ENCODE results near the gene EIF5A2. TPM values are rescaled to one million over a fixed set of nuclear protein-coding genes. Genes with fewer than 3 reads are reported as not detected.
"Not testable (repeated sequence)": the region's sequence is repeated elsewhere in the genome, so short reads cannot be mapped to it uniquely, and the experiment has no call there.

The EIF5A2 gene
- total RNA-seq, 2 experiments from 2014 or later: 5.7 to 8.7 TPM

DNA sequence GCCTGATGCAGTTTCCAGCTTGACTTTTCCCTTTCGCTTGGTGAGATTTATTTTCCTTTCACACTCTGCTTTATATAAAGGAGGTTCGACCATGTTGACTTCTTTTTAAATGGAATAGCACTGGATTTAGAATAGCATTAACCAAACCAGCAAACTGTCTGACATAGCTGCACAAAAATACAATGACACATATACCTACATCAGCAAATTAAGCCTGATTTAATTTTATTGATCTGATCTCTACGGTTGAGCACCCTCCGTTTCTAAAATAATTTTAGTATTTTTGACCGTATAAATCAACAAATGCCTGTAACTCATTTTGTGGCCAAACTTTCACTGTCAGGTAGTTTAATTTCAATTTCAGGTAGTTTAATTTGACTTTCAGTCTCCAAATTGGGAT, 5.8 kb upstream of the EIF5A2 start:
- Mint-ChIP-seq H3K36me3 (peaks cover 6% of the 10 kb centered on the region), H3K27ac (no peak overlapping the region), H3K9me3 (peaks cover 38% of the 10 kb centered on the region), H3K4me1 (ENCODE audit: low read depth) (peaks cover 4% of the 10 kb centered on the region), H3K27me3 (no peaks in the 10 kb centered on the region), H3K4me3 (no peak overlapping the region)
- no peak for DNase-seq
- POLR2A ChIA-PET: no interaction called here
- intact Hi-C loops (cut with micrococcal nuclease): no loop called here
- CTCF ChIA-PET: no interaction called here

- CTCF ChIA-PET: no interaction called here
- Mint-ChIP-seq H3K27ac (no peak overlapping the region), H3K9me3 (peaks cover 25% of the 10 kb centered on the region), H3K4me1 (ENCODE audit: low read depth) (peaks cover 16% of the 10 kb centered on the region), H3K4me3 (no peak overlapping the region), H3K27me3 (no peaks in the 10 kb centered on the region), H3K36me3 (no peaks in the 10 kb centered on the region)
- no peak for DNase-seq
- intact Hi-C loops (cut with micrococcal nuclease): no loop called here
- POLR2A ChIA-PET: interaction anchor here (1.5 kb wide), 1 partner anchor 41 kb away, joined by 5 read pairs; the partner anchor contains the start of gene RPL22L1
Observed at GRCh38 chr3:170911051-170911450, 2.6 kb upstream of the EIF5A2 start.

- intact Hi-C loops (cut with micrococcal nuclease): no loop called here
- peaks cover 19% of the 10 kb centered on the region for H3K4me1 Mint-ChIP-seq (ENCODE audit: low read depth)
- CTCF ChIA-PET: no interaction called here
- no peak for DNase-seq
- no peak overlapping the region for H3K27ac Mint-ChIP-seq
- H3K9me3 Mint-ChIP-seq: peaks cover 25% of the 10 kb centered on the region
- H3K36me3 Mint-ChIP-seq: no peaks in the 10 kb centered on the region
- POLR2A ChIA-PET: interaction anchor here (1.5 kb wide), 1 partner anchor 41 kb away, joined by 5 read pairs; the partner anchor contains the start of gene RPL22L1
- H3K27me3 Mint-ChIP-seq: no peaks in the 10 kb centered on the region
- no peak overlapping the region for H3K4me3 Mint-ChIP-seq
Observed at GRCh38 chr3:170910542-170910941, 2.1 kb upstream of the EIF5A2 start.

DNA sequence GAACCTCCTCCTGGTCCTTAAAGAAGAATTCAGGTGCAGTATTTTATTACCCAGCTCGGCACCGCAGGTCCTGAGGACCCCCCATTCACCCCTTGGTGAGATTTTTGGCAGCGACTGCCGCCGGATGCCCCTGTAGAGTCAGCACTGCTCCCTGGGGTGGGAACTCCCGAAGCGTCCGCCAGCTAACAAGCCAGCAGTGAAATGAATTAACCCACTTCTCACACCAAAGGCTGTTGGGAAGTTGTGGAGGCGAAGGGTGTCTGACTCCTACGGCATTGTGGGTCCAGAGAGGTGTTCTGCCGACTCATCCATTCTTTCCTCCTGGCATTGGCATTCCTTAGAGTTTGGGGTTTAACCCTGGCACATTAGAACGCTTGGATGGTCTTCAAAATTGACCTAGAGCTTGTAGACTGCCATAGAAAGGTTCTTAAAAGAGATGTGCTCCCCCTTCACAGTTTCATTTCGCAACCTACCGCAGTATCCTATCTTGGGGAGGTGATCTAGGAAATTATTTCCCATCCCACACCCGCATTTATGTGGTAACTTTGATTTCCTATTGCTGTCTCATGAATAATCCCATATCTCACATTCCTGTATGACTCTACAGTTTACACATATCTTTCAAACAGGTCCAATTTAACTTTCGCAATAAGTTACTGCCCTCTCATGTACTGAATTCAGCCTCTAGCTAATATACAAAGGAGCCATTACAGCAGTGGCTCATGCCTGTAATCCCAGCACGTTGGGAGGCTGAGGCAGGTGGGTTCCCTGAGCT, 879 bp upstream of the EIF5A2 start:
- DNase-seq: no peak
- POLR2A ChIA-PET: interaction anchor here (0.9 to 2.3 kb wide), 2 partner anchors 35 to 40 kb away, joined by 3 to 25 read pairs; partner anchors contain the start of gene RPL22L1
- CTCF ChIA-PET: interaction anchor here (0.7 to 1.4 kb wide), 2 partner anchors 40 to 852 kb away, joined by 3 to 6 read pairs; partner anchors contain the start of gene RPL22L1
- intact Hi-C loops (cut with micrococcal nuclease): loop anchor here (2.0 to 10.0 kb wide), 3 partner anchors 337 to 1137 kb away; partner anchors contain the start of gene MYNN
- Mint-ChIP-seq H3K27ac (peak overlapping the region; percentile 38), H3K27me3 (no peaks in the 10 kb centered on the region), H3K4me3 (no peak overlapping the region), H3K36me3 (no peaks in the 10 kb centered on the region), H3K9me3 (peaks cover 25% of the 10 kb centered on the region), H3K4me1 (ENCODE audit: low read depth) (peaks cover 20% of the 10 kb centered on the region)

DNA sequence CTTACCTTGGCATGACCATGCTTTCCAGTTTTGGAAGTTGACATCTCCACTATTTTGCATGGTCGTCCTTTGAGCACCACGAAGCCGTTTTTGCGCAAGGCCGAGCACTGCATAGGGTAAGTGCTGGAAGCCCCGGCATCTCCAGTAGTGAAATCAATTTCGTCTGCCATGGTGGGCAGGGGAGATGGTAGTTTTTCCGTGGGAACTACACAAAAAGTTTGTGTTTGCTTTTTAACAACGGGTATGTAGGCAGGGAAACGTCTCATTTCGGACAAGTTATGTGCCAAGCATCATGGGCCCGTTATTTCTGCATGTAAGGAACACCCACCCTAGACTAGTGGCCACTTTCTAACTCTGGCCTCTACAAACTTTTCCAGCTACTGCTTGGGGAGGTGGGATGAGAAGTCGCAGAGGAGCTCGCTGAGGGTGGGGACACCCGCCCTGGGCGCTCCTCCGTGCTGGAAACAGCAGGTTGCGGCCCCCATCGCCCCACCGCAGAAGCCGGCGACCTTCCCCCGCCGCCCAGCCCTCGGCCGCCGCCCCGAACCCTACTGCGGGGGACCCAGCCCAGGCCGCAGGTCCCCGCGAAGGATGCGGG, 701 bp downstream of the EIF5A2 start:
- Mint-ChIP-seq H3K36me3 (peaks cover 4% of the 10 kb centered on the region), H3K4me1 (ENCODE audit: low read depth) (peaks cover 20% of the 10 kb centered on the region), H3K27me3 (no peaks in the 10 kb centered on the region), H3K4me3 (peak overlapping the region; percentile 93), H3K9me3 (peaks cover 23% of the 10 kb centered on the region), H3K27ac (no peak overlapping the region)
- POLR2A ChIA-PET: interaction anchor here (0.9 to 2.3 kb wide), 3 partner anchors 38 to 1843 kb away, joined by 3 to 25 read pairs (median 3); partner anchors contain the start of genes ECT2 and RPL22L1
- DNase-seq: no peak
- CTCF ChIA-PET: interaction anchor here (0.9 to 1.4 kb wide), 2 partner anchors 38 to 65 kb away, joined by 3 to 6 read pairs; partner anchors contain the start of gene RPL22L1
- intact Hi-C loops (cut with micrococcal nuclease): loop anchor here (1.0 to 10.0 kb wide), 6 partner anchors 37 to 1135 kb away; partner anchors contain the start of genes MYNN, PRKCI and RPL22L1

DNA sequence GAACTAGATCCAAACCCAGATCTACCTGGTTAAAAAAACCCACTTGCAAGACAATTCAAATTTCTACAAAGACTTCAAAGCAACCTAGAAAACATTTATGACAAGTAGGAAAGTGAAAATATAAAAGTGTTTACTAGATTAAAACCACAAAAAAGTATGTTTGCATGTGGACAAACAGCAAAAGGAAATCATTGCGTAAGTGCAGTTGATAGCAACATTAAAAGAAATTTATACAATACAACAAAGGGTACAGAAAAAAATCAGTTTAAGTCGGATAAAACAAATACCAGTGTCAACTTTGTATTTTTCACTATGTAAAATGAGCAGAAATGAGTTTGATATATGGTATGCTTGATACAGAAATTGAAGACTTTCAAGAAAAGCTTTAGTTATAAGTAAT, 2.6 kb downstream of the EIF5A2 start:
- H3K4me3 Mint-ChIP-seq: no peak overlapping the region
- no peak overlapping the region for H3K27ac Mint-ChIP-seq
- intact Hi-C loops (cut with micrococcal nuclease): loop anchor here (5.0 to 10.0 kb wide), 2 partner anchors 334 to 549 kb away; no protein-coding TSS in a partner anchor

GRCh38 chr3:170903123-170903522, 5.3 kb downstream of the EIF5A2 start:
- Mint-ChIP-seq H3K4me1 (ENCODE audit: low read depth) (peaks cover 12% of the 10 kb centered on the region), H3K36me3 (peaks cover 7% of the 10 kb centered on the region), H3K4me3 (no peak overlapping the region), H3K27ac (no peak overlapping the region), H3K9me3 (no peaks in the 10 kb centered on the region), H3K27me3 (no peaks in the 10 kb centered on the region)
- no peak for DNase-seq
- intact Hi-C loops (cut with micrococcal nuclease): loop anchor here (10.0 kb wide), 1 partner anchor 552 kb away; no protein-coding TSS in a partner anchor
- POLR2A ChIA-PET: no interaction called here
- CTCF ChIA-PET: no interaction called here

More for the DNA sequence above, 2.6 kb downstream of the EIF5A2 start:
- Mint-ChIP-seq H3K27me3 (no peaks in the 10 kb centered on the region), H3K9me3 (peaks cover 18% of the 10 kb centered on the region), H3K36me3 (peaks cover 4% of the 10 kb centered on the region), H3K4me1 (ENCODE audit: low read depth) (peaks cover 20% of the 10 kb centered on the region)
- ChIA-PET CTCF (no interaction called here), POLR2A (no interaction called here)
- DNase-seq: no peak

- ChIA-PET POLR2A (no interaction called here), CTCF (no interaction called here)
- no peak for DNase-seq
- Mint-ChIP-seq H3K4me1 (ENCODE audit: low read depth) (no peaks in the 10 kb centered on the region), H3K36me3 (peaks cover 18% of the 10 kb centered on the region), H3K27me3 (no peaks in the 10 kb centered on the region), H3K27ac (no peak overlapping the region), H3K4me3 (no peak overlapping the region), H3K9me3 (no peaks in the 10 kb centered on the region)
- intact Hi-C loops (cut with micrococcal nuclease): no loop called here
Observed at GRCh38 chr3:170899455-170899854, 9.0 kb downstream of the EIF5A2 start.

- DNase-seq: no peak
- Mint-ChIP-seq H3K4me3 (no peak overlapping the region), H3K27me3 (no peaks in the 10 kb centered on the region), H3K36me3 (peaks cover 18% of the 10 kb centered on the region), H3K9me3 (no peaks in the 10 kb centered on the region), H3K27ac (no peak overlapping the region), H3K4me1 (ENCODE audit: low read depth) (no peaks in the 10 kb centered on the region)
- intact Hi-C loops (cut with micrococcal nuclease): no loop called here
- ChIA-PET CTCF (no interaction called here), POLR2A (no interaction called here)
Observed at GRCh38 chr3:170897978-170898377, 10.5 kb downstream of the EIF5A2 start.

GRCh38 chr3:170897199-170897598, 11.2 kb downstream of the EIF5A2 start:
- intact Hi-C loops (cut with micrococcal nuclease); H3K4me1 Mint-ChIP-seq (ENCODE audit: low read depth); POLR2A ChIA-PET; CTCF ChIA-PET; H3K4me3 Mint-ChIP-seq; H3K27me3 Mint-ChIP-seq; H3K27ac Mint-ChIP-seq; H3K9me3 Mint-ChIP-seq; DNase-seq: not testable (repeated sequence)
- H3K36me3 Mint-ChIP-seq: peaks cover 18% of the 10 kb centered on the region

DNA sequence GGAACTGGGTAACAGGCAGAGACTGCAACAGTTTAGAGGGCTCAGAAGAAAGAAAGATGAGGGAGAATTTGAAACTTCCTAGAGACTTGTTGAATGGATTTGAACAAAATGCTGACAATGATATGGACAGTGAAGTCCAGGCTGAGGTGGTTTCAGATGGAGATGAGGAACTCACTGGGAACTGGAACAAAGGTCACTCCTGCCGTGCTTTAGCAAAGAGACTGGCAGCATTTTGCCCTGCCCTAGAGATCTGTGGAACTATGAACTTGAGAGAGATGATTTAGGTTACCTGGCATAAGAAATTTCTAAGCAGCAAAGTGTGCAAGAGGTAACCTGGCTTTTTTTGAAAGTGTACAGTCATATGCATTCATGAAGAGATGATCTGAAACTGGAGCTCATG, 11.7 kb downstream of the EIF5A2 start:
- Mint-ChIP-seq H3K27me3 (no peaks in the 10 kb centered on the region), H3K4me3 (no peak overlapping the region), H3K27ac (no peak overlapping the region), H3K9me3 (no peaks in the 10 kb centered on the region), H3K36me3 (peaks cover 18% of the 10 kb centered on the region), H3K4me1 (ENCODE audit: low read depth) (no peaks in the 10 kb centered on the region)
- POLR2A ChIA-PET: no interaction called here
- CTCF ChIA-PET: no interaction called here
- intact Hi-C loops (cut with micrococcal nuclease): no loop called here
- DNase-seq: no peak

GRCh38 chr3:170896333-170896732, 12.1 kb downstream of the EIF5A2 start:
- H3K27me3 Mint-ChIP-seq; H3K27ac Mint-ChIP-seq; POLR2A ChIA-PET; H3K9me3 Mint-ChIP-seq; DNase-seq; H3K4me3 Mint-ChIP-seq; CTCF ChIA-PET; intact Hi-C loops (cut with micrococcal nuclease); H3K4me1 Mint-ChIP-seq (ENCODE audit: low read depth): not testable (repeated sequence)
- peaks cover 19% of the 10 kb centered on the region for H3K36me3 Mint-ChIP-seq

All from activated CD4-positive, alpha-beta memory T cell treated with anti-CD3 and anti-CD28 coated beads for 36 hours (primary cell).